Stimulated activated CD4-positive, alpha-beta T cell treated with anti-CD3 and anti-CD28 coated beads, Interleukin-2, amount 100 ng/mL, for 48 hours (primary cell): ENCODE measurements around the gene PPARA.

Source experiments
- DNase-seq, 2 donors: peaks; one replicate each; pipeline ENCODE4 v3.0.0-alpha.2; 2020

The PPARA gene

GRCh38 chr22:46150034-46150654 lies at the start of gene PPARA:
PPARA (plus strand) TSS chr22:46150526; CDS start chr22:46198384, 47,858 bp downstream.
- peak; percentile 77 to 83 for DNase-seq

- no peak for DNase-seq
Measured at GRCh38 chr22:46102159-46102558, 48.2 kb upstream of the PPARA start.

- no peak for DNase-seq
Measured at GRCh38 chr22:46102752-46103151, 47.6 kb upstream of the PPARA start.

- no peak for DNase-seq
Measured at GRCh38 chr22:46103181-46103580, 47.1 kb upstream of the PPARA start.

GRCh38 chr22:46103664-46104063 lies 46.7 kb upstream of the PPARA start:
- no peak for DNase-seq

DNA sequence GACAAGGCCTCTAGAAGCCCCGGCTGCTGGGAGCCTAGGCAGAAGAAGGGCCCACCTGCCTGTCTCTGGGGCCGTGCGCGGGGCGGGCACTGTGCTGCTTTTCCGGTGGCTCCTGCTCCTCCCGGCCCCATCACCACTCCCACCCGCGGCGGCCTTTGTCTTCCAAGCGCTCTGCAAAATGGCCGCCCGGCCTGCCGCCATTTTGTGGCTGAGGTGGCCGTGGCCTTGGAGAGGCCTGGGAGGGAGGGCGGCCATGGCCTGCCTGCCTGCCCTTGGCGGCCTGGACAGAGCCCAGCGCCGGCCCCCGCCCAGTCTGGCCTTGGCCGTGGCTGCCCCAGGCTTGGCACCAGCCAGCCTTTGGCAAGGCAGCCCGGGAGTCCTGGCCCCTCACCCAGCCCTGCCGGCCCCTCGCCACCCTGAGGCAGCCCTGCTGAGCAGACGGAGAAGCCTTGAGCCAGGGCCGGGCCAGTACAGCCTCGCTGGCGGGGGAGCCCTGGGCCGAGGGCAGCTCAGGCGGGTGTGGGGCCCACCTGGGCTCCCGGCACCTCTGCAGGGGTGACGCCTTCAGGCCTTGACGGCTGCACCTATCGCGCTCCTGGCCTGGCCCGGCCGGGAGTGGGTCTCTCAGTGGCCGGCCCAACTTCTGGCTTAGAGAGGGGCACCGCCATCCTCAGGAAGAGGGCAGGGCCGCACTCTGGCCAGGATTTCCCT lies 46.0 kb upstream of the PPARA start:
- no peak for DNase-seq

DNA sequence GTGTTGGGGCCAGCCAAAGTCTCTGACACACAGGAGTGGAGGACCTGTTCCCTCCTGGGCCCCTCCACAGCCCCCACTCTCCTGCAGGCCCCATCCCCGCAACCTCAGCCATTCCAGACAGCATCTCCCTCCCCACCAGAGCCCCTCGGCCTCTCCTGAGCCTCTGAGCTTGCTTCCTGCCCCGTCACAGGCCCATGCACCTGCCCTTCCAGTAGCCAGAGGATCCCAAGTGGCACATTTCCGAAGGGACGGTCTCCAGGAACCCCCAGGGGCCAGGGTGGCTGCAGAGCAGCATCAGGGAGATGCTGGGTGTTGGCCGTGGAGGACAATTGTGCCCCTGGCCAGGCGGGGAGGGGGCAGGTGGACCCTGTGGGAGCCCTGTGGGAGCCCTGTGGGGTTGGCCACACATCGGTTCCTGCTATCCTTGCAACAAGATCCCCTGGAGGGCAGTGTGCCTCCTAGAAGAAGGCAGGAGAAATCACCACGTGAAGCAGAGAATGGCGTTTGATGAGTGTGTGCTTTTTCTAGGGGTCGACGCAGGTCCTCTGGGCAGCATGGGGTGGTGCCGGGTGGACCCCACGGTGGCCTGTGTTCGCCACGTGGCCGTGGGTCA lies 45.3 kb upstream of the PPARA start:
- no peak for DNase-seq

- no peak for DNase-seq
Measured at GRCh38 chr22:46105494-46106278, 44.6 kb upstream of the PPARA start.

- DNase-seq, result no peak
Measured at GRCh38 chr22:46106279-46107022, 43.9 kb upstream of the PPARA start.

GRCh38 chr22:46107089-46107664 lies 43.1 kb upstream of the PPARA start:
- no peak for DNase-seq

DNA sequence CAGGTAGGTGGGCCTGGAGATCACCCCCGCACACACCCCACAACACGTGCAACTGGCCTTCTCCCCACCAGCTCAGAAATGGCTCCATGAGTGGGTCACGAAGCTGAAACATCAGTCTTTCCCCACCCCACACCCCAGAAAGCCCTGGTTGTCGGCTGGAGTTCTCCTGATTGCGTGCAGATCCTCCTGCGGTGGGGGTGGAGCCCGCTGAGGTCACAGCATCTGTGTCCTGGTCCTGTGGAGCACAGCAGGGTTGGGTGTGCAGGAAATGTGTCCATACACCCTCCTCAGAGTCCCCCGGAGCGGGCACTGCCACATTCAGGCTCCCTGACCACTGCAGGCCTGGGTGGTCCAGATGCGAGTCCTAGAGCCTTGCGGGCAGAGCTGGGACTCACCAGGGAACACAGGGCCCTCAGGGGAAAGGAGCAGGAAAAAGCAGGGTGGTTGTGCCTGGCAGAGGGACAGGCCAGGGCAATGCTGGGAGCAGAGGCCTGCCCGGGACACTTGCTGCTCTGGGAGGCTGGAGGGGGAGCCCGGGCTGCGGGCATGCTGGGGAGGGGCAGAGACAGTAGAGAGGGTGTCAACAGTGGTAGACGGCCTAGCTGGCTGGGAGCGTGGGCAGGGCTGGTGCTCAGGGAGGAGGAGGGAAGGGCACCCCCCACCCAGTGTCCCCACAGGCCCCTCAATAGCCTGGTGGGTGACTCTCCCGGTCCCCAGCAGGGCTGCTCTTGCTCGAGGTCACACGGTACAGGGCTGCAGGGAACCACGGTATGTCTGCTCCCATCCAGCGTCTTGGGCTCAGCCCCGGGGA lies 42.4 kb upstream of the PPARA start:
- no peak for DNase-seq

DNA sequence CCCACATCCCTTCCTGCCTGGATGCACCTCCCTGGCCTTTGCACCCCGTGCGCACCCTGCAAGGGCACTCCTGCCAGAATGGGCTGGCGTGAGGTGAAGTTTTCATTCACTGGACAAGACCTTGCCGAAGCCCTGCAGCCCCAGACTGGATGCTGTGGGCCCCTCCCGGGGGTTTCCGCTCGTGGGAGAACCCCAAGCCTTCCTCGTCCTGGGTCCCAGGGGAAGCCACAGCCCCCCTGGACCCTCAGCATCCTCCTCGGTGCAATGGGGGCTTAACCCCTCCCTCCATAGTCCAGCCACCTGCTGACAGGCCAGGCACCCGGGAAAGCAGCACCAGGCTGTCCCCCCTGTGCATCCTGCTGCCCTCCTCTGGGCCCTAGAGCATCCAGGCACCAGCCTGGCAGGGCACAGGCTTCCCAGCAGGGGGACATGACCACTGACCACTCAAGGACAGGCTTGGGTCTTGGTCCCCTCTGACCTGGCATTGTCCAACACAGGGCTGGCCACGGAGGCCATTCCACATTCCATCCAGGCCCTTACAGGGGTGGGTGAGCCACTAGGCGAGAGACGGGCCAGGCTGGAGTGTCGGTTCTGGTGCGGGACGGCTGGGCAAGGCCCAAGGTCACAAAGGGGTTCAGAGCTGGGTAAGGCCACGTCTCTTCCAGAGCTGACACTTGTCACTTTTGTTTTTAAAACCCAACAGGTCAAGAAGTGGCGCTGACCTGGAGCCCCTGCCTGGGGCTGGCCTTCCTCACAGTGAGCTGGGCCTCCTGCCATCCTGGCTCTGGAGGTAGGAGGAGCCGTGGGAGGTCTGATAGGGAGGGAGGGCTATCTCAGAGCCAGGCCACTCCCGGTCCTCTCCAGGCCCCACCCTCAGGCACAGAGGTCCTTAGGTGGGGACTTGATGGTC lies 41.5 kb upstream of the PPARA start:
- no peak for DNase-seq

DNA sequence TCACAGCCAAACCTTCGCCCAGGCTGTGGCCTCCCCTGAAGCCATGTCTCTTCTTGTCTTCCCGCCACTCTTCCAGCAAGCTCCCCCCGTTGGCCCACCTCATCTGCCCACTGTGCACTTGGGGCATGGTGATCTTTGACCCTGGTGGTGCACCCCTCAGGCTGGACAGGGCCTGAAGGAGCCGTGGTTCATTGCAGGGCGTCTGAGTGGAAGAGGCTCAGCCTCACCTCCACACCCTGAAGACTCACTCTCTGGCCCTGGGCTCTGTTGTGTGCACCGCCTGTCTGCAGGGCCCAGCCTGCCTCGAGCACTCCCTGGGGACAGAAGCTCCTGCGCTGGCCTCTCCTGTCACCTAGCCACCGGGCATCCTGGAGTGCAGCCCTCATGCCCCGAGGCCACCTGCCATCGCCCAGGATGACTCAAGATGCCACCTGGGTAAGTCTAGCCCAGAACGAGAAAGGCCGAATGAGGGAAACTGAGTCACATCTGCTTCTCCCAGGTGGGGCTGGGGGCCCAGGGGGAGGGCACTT lies 40.8 kb upstream of the PPARA start:
- DNase-seq, result no peak

- no peak for DNase-seq
Measured at GRCh38 chr22:46110215-46110614, 40.1 kb upstream of the PPARA start.

GRCh38 chr22:46111645-46112306 lies 38.5 kb upstream of the PPARA start:
- no peak for DNase-seq

GRCh38 chr22:46112405-46112804 lies 37.9 kb upstream of the PPARA start:
- DNase-seq, result no peak

DNA sequence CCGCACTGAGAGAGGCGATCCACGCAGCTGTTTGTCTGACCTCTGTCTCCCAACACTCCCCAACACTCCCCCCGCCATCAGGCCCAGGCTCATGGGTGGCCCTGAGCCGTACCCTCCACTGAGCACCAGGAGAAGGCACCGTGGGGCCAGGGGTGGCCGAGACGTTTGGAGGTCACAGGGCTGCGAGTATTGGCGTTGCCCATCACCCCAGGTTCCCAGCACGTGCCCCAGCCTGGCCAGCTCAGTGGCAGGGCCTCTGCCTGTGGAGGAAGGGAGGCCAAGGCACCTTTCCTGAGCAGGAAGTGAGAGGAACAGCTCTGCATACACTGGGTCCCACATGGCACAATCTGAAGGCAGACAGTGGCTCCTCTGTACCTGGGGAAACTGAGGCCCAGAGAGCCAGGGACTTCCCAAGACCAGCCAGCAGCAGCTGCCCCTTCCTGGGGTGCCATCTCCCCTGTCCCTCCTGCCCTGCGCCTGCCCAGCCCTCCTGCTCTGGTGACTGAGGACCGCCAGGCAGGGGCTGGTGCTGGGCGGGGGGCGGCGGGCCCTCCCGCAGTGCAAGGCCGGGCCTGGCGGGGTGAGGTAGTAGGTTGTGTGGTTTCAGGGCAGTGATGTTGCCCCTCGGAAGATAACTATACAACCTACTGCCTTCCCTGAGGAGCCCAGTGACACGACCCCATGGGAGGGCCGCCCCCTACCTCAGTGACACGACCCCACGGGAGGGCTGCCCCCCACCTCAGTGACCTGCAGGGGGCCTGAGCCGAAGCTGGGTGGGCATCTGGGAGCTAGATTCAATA lies 37.0 kb upstream of the PPARA start:
- DNase-seq, result no peak

GRCh38 chr22:46113910-46114517 lies 36.3 kb upstream of the PPARA start:
- no peak for DNase-seq
